Cerebellar cortex (tissue), 1 donor: ENCODE measurements around the gene DNAJA1.

Experiments
- DNase-seq: peaks from one replicate; pipeline ENCODE4 v3.0.0-alpha.2; 2015; ENCODE audit warnings: low spot score

The DNAJA1 gene

DNA sequence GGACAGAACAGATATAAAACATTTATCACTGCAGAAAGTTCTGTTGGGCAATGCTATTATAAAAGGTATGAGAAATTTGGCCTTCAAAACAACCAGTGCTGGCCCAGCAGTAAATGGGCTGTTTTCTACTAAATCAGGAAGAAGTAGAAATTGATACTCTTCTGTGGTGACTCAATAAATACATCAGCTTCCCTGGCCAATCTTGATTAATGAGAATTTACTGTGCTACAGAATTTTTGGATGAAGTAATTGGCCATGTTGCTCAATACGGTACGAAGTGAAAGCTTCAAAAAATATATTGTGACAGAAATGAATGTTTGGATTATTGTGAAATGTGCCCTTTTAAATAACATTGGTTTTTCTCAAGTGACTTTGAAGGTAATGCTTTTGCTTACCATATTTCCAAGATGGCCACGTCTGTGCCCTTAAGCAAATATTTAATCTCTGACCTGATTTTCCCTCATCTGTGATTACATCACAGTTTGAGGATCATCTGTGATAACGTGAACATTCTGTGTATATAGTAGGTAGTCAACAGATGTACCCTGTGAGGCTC lies 4.2 kb downstream of the DNAJA1 start:
- no peak for DNase-seq

DNA sequence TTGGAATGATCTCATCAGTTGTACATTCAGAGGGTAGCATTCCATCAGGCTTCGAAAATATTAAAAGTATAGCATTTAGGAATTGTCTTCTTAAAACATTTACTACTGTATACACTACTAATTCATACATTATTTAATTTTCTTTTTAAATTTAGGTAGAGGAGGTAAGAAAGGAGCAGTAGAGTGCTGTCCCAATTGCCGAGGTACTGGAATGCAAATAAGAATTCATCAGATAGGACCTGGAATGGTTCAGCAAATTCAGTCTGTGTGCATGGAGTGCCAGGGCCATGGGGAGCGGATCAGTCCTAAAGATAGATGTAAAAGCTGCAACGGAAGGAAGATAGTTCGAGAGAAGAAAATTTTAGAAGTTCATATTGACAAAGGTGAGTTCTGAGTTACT lies 5.2 kb downstream of the DNAJA1 start:
- no peak for DNase-seq

DNA sequence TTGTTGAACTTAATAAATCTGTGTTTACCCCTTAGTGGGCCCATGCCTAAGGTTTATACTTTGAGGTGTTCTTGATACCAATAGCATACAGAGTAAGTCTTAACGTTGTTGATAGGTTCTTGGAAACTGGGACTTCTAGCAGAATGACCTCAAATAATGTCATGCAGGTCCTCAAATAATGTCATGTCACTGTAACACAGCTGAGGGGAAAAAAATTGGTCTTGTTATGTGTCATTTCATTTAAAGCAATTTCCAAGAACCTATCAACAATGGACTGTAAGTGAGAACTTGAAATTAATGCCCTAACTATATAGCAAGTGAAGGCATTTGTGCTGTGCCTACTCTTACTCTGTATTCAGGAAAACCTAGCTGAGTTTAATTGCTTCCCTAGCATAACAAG lies 7.2 kb downstream of the DNAJA1 start:
- no peak for DNase-seq

DNA sequence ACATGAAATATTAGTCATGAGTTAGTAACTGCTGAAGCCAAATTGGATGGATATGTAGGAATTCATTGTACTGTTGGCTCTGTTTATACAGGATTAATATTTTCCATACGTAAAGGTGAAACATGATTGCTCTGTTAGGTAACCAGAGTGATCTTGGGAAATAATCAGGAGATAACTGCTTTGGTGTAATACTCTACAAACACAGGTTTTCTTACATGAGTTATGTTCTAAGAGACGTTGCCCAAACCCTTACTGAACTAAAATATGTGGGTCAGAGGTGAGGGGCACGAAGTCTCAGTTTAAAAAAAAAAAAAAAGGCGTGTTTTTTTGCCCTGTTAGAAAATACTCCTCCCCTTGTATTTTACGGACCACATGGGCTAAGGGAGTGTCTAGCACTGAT lies 7.8 kb downstream of the DNAJA1 start:
- DNase-seq = no peak

DNA sequence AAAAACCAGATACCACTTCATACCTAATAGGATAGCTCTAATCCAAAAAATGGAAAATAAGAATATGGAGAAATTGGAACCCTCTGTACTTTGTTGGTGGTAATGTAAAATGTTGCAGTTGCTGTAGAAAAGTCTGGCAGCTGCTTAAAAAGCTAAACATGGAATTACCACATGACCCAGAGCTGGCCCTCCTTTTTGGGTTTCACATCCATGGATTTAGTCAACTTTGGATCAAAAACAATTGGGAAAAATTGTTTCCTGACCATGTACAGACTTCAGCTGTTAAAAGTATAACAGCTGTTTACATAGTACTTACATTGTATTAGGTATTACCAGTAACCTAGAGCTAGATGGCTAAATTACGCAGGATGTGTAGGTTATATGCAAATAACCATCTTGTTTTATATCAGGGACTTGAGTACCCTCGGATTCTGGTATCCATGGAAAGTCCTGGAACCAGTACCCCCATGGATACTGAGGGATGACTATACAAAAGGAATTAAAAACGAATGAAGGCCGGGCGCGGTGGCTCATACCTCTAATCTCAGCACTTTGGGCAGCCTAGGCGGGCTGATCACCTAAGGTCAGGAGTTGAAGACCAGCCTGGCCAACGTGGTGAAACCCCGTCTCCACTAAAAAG lies 15.8 kb downstream of the DNAJA1 start:
- no peak for DNase-seq

DNA sequence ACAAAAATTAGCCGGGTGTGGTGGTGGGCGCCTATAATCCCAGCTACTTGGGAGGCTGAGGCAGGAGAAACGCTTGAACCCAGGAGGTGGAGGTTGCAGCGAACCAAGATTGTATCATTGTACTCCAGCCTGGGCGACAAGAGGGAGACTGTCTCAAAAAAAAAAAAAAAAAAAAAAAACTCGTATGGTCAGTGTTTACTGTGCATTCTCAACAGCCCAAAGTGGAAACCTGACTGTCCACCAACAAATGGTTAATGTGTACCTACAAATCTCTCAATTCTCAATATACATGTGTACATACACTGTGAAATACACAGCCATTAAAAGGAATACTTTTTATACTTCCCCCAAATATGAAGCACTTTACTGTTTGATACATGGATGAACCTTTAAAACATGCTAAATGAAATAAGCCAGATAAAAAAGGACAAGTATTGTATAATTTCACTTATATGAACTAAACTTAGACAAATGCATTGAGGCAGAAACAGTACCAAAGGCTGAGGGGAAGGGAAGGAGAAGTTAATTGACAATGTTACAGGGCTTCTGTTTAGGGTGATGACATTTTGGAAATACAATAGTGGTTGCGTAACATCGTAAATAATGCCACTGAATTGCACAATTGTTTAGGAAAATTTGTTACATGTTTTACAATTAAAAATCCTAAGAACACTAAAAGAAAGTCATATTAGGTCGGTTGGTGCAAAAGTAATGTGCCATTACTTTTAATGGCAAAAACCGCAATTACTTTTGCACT lies 16.5 kb downstream of the DNAJA1 start:
- DNase-seq = no peak

DNA sequence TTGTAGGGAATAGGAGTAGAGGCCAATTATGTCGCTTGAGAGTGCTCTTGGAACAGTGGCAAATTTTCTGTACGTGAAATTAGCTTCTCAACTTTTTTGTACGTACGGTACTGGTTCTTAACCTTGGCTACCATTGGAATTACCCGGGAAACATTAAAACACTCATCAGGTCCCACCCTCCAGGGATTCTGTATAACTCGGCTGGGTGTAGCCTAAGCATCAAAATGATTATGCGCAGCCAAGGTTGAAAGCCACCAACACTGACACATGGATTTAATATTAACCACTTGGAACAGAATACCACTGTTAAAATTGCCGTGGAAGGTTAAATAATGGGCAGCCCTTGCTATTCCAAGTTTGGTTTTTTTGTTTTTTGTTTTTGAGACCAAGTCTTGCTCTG lies 17.4 kb downstream of the DNAJA1 start:
- DNase-seq = no peak

DNA sequence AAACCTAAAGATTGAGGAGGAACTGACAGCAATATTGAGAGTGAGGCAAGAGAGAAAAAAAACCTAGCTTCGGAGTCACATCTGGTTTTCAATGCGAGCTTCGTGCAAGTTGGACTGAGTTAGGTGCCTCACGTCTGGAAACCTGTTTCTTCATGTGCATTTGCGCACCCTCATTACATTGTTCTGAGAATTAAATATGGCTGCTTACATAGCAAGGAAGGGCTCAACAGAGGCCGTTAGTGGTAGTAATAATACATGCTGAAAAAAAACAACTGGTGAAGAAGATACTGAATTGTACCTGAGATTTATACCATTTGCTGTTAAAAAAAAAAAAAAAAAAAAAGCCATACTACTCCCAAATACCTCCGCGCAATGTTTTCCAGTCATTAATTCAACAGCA lies 18.6 kb downstream of the DNAJA1 start:
- peak; percentile 44 for DNase-seq

DNA sequence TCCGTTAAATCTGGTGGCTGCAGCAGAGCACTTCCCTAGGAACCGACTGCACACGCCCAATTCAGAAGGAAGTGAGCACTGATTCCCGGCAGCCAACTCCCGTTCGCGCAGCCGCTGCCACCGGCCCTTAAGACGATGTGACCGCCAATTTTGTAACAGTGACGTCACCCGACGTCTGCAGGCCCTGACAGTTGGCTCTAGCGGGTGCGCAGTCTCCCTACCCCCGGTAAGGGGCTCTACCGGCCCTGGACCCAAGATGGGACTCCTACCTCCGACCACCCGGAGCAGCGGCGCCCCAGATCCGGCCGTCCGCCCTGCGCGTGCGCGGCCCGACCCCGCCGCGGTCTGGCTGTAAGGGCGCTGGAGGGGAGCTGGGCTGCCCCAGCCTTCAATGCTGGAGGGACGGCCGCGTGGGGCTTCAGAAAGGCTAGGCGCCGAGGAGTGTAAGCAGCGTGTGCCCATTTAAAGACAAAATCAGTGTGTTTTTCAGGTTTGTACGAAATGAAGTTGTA lies 19.1 kb downstream of the DNAJA1 start:
- peak; percentile 94 for DNase-seq

DNA sequence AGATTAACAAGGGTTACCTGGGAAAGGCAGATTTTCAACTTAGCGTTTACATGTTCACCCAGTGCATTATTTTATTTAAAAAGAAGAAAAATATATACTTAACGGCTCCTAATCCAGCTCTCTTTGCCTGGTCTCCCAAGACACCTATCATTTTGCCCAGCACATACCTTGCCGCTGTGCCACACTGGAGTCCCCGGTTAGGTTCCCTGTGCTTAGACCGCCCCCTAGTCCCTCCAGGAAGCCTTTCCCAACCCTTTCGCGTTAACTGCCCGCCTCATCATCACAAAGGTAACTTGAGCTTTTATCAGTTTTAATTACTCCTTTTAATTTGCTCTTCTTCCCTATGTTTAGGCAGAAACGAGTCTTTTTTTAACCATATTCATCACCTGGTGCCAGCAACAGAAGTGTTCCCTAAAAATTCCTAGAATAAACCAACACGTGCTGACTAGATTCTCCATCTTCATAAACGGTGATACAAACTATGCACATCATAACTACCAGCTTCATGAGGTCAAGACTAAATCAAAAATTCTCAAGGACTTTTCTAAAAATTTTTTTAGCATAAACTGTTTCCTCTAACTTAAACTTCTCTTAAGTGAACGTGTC lies 19.7 kb downstream of the DNAJA1 start:
- DNase-seq = peak; percentile 72

DNA sequence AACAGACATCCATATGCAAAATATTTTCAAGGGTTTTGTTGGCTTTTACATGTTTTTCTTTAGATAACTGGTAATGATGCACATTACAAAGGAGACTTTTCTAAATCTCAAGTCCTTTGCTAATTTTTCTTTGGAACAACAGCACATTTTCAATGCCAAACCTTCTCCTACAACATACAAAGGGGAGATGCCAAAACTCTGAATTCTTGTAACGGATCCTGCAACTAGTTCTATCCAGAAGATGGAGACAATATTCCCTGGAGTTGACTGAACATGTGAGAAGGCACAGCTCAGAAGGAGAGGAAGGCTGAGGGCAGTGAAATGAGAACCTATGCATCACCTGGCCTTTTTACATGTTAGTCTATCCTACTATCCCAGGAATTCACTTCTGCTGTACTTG lies 21.0 kb downstream of the DNAJA1 start:
- no peak for DNase-seq

DNA sequence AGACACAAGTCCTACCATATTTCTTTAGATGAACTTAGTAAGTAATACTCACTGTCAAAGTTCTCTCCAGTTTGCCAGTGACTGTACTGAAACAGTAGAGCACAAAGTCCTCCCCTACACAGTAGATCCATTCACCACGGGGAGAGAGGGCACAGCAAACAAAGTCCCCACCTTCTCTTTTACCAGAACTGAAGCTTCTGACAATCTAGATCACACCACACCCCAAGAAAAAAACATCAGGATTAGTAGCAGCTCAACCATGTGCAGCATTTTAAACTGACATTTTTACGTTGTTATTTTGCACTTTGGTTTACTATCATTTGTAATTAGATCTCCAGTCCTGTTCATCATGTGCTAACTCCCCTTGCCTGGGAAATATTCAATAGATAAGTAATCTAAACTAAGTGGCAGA lies 23.0 kb downstream of the DNAJA1 start:
- DNase-seq = no peak

DNA sequence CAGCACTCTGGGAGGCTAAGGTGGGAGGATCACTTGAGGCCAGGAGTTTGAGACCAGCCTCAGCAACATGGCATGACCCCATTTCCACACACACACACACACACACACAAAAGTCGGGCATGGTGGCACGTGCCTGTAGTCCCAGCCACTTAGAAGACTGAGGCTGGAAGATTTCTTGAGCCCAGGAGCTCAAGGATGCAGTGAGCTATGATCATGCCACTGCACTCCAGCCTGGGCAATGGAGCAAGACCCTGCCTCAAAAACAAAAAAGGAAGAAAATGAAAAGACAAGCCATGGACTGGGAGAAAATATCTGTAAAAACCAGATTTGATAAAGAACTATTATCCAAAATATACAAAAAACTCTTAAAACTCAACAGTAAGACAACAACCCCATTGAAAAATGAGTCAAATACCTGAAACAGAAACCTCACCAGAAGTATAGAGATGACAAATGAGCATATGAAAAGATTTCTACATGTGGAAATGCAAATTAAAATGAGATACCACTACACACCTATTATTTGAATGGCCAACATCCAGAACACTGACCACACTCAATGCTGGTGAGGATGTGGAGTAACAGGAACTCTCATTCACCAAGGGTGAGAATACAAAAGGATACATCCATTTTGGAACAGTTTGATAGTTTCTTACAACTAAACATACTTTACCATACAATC lies 24.7 kb downstream of the DNAJA1 start:
- DNase-seq = no peak

DNA sequence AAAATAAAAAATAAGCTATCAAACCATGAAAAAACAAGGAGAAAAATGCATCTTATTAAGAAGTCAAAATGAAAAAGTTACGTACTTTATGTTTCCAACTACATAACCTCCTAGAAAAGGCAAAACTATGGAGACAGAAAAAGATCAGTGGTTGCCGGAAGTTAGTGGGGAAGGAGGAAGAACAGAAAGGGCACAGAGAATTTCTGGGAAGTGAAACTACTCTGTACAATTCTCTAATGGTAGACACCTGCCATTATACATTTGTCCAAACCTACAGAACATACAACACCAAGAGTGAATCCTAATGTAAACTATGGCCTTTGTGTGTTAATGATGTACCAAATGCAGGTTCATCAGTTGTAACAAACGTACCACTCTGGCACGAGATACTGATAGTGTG lies 26.1 kb downstream of the DNAJA1 start:
- no peak for DNase-seq

DNA sequence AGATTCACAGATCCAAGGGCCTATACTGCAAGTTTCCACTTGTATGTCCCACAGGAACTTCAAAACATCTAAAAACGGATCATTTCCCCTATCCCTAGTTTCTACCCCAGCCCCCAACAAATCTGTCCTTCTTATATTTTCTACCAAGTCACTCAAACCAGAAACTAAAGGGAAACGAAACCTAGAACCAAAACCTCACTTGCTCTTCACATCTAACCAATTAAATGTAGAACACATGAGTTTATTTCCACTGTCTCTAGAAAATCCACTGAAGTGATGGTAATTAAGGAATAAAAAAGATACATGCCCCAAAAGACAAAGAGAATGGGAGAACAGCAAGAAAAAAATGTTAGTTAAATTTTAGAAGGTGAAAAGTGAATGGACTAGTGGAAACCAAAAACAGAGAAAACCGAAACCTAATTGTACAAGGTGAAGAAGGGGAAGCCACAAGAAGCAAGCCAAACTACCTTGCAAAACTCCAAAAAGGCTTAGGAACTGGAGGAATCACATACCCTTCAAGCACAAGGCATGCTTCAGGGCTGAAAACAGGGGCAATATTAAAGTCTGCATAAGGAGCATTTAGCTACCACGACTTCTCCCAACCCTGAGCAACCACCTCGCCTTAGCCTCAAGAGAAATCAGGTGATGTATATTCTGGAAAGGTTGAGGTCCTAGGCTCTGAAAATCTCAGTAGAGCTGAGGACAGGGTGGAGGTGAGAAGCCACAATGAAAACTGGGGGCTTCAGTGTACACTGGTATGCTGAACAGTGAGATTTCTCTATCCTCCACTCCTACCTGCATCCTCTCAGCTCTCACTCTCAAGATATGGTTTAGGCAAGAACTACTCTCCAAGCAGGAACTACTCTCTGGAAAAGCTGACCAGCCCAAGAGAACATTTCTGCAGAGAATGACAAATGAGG lies 40.3 kb downstream of the DNAJA1 start:
- DNase-seq = no peak

DNA sequence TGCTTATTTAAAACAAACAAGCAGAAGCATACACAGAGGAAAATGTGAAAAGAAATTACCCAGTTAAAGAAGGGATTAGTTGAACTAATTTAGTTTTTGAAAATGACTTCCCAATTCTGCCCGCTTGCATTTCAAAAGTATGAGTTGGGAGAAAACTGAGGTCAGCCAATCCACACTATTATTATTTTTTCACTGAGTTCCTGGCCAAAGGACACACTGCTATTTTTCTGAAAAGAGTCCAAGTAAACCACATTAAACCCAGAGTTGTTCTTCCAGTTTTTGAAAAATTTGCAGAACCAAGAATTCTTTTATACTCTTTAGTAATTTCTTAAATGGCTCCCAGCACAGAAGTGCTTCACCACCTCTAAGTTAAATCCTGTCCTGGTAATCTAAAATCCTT lies 43.9 kb downstream of the DNAJA1 start:
- DNase-seq = no peak

DNA sequence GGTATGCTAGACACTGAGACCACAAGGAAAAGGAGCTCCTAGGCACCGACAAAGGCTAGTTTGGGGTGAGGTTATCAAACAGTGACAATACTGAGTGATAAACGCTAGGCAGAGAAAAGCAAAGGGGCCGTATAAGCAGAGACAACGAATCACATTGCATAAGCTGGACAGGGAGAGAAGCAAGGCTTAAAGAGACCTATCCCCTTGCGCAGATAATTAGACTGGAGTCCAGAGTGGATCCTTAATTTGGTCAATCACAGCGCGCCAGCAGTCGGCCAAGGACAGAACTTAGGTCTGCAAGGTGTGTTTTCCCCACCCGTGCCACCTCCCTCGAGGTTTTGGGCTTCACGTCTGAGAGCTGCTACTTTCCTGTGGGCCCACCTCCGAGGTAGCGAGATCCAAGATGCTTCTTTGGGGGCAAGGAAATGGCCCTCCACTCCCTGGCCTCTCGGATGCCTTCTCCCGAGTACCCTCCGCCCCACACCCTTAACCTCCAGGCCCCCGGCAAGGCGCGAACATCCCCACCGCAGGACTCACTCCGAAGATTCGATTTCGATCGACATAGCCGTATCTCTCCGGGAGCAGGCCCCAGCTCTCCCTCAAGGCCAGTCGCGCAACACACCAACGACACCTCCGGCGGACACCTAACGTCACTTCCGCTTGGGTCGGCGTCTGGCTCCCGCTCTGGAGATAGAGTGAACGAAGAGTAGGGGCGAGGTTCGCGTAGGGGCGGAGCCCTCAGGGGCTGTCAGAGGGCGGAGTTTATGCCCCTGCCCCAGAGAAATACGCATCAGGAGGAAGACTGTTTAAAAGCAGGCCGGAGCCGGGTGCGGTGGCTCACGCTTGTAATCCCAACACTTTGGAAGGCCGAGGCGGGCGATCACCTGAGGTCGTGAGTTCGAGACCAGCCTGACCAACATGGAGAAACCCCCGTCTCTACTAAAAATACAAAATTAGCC lies 51.3 kb downstream of the DNAJA1 start, which contains the start of gene SMU1:
TSS of gene SMU1 (minus strand) at position 629 of the 959 bp plus-strand sequence. CDS start at position 563, 66 bp downstream.
- DNase-seq = peak; percentile 98

DNA sequence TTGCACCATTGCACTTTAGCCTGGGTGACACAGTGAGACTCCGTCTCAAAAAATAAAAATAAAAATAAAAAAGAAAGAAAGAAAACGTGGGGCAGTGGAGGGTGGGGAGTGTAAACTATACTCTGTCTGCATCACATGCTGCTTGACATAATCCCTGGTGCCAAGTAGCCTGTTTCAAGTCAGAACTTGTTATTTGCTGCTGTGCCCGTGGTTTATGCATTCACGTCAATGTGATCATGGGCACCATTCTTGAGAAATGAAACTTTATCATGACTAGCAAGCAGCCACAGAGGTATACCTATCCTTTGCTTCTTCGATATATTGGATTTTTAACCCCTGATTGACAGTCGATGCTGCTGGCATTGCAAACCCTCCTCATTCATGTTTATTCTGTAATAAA lies 55.5 kb downstream of the DNAJA1 start:
- no peak for DNase-seq

DNA sequence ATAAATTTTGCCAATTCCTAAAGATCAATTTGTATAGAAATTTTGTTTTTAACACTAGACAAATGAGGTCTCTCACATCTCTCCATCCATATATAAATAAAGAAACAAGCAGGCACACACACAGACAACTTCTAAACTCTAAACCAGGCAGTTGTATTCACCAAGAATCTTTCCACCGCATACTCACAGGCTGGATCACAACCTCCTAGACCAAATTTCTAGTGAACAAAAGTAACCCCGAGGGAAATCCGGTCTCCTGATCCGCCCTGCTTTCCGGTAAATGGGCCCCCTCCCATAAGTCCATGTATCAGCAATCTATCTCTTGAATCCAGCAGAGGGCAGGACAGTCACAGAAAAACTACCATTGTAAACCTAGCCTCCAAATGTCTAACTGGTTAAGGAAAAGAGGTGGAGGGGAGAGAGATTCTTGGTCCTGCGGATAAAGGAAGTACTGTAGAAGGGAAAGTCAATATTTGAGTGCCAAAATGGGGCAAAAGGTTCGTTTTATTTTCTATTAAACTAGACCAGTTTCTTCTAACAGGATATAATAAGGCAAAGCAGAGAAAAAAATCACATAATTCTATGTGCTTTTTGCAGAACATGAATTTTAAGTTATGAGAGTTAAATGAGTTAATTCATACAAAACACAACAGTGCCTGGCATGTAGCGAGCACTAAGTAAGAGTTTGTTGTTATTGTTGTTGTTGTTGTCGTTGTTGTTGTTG lies 56.2 kb downstream of the DNAJA1 start:
- peak; percentile 92 for DNase-seq
